DMS79 treated with DMSO at 0.1 percent for 48 hours (cell line): ENCODE data around the gene LCA5.
"Not testable (repeated sequence)": the region's sequence is repeated elsewhere in the genome, so short reads cannot be mapped to it uniquely, and the experiment has no call there.

Source experiments
- DNase-seq: peaks from one replicate; lab custom pipeline; 2025; lab: John Stamatoyannopoulos, UW

Gene LCA5

DNA sequence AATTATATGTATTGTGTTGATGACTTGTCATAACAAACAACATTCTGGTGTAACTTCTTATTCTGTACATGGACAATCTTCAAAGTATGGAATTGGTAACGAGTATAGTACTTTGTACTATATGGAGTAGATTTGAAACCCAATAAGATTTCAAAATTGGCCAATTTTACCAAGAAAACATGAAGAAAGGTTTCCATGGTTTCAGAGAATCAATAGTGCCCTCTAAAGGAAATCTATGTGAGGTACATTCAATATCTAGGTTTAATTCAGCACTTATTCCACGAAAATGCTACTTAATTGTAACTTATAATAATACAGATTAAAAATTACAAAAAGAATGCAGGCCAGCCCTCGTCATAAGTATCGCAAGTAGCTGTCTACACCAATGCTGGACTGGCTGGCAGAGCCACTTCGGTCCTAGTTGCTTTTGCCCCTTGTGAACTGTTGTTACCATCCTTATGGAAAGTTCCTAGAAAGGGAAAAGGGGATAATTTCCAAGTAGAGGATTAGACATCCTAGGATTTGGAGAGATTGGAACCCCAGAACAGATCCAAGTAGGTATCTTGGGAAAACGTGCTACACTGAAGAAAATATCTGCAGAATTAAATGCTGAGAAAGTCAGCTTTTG is 70.9 kb downstream of the LCA5 start:
- no peak for DNase-seq

DNA sequence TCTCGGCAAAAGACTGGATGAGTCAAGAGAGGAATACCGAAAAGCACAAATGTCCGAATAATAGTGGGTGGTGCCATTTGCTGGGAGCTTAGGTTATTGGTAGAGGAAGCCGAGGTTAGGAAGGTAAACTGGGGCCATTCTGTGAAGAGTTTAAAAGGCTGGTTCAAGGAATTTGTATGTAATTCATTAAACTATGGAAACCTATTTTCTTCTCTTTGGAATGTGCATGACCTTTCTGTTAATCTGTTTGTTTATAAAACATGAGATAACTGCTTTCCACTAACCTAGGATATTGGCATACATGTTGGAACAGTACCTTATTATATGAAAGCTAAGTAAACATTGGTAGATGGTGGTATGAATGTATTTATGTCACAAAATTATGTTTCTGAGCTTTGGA is 71.8 kb downstream of the LCA5 start:
- DNase-seq, result no peak

DNA sequence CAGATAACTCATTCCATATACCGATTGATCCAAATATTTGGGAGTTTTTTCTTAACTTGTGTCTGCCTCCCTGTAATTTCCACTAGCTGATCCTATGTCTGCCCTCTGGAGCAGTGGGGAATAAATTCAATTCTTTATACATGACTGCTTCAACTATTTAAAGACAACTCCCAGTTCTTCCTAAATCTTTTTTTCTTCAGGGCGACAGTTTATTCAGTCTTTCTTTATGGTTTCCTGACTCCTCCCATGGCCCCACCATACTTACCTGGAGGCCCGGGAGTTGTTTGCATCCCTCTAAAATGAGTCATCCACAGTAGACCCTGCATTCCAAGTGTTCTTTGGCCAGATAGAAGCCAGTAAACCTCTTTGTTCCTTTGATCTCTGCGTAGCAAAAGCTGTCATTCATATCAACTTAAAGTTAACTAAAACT is 73.6 kb downstream of the LCA5 start:
- DNase-seq, result no peak

DNA sequence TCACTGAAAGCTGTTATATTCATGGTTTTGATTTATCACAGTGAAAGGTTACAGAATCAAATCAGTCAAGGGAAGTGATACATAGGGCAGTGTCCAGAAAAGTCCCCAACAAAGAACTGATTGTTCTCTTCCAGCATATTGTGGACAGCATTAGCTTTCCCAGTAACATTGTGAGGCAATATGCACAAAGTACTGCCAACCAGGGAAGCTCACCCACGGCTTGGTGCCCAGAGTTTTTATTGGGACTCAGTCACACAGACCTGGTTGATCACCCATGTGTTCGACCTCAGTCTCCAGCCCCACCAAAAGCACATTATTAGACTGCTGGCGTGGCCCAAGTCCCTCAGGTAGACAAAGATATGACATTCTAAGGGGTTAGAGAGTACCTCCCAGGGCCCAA is 76.0 kb downstream of the LCA5 start:
- DNase-seq, result no peak

DNA sequence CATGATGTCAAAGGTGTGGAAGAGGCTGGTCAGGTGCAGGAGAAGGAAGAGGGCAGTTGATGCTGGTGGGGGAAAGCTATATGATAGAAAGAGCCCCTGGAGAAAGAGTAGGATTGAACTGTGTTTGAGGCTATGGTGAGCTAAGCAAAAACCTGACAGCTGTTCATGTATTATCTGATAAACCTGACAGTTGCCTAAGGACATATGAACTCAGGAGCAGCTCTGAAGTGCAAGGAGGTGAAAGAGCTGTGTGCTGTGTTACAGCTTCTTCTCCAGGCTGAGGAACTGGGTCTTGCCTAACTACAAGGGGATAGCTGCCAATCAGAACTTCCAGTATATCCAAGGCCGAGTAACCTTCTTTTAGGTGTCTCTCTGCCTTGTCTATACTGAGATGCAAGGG is 81.8 kb downstream of the LCA5 start:
- DNase-seq, result no peak

DNA sequence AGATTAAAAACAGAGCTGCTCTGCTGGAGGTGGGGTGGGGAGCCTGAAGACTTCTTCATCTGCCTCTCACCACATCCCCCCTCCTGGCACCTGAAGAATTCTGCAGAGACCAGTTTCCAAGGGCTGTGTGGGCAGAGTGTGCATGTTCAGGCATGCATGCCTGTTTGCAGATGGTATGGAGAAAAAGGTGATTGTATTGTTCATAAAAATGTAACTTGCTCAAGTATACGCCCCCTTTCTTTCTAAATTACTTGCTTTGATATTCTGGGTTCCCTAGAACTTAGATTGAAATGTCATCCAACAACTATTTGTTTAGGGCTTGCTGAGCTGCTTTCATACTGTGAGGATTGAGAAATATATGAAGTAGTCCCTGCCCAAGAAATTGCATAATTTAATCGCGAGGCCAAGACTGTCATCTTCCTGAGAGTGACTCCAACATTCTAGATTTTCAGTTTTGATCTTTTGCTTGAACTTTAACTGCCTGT is 83.6 kb downstream of the LCA5 start:
- DNase-seq, result peak; percentile 56

DNA sequence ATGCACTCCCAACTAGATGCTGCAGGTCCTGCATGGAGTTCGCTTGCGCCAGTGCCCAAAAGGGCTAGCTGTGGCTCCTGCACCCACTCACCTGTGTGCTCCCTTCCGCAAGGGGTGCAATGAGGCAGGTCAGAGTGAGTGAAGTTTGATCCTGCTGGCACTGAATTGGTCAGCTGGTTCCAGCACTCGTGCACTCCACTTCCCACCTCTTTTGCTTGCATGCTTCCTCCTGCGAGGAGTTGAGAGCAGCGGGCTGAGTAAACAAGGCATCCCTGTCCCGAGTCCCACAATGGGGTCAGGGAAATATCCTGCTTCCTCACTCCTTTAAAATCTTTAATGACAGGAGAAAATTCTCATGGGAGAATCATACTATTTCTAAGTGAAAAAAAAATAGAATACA is 86.2 kb downstream of the LCA5 start:
- DNase-seq, result no peak

DNA sequence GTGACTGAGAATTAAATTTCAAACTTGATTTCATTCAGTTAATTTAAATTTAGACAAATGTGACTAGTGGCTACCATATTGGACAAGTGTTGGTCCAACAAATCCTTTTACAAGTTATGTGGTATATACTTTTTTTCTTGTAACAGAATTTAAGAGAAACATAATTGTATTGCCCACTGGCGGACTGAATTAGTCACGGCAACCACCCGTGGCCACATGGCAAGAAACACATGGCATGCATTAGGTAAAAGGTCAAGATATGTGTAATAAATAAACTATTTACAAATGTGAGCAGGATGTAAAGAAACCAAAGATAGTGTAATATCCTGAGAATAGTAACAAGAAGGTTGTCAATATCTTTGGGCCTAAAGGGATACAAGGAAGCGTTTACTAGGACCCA is 91.2 kb downstream of the LCA5 start:
- no peak for DNase-seq

DNA sequence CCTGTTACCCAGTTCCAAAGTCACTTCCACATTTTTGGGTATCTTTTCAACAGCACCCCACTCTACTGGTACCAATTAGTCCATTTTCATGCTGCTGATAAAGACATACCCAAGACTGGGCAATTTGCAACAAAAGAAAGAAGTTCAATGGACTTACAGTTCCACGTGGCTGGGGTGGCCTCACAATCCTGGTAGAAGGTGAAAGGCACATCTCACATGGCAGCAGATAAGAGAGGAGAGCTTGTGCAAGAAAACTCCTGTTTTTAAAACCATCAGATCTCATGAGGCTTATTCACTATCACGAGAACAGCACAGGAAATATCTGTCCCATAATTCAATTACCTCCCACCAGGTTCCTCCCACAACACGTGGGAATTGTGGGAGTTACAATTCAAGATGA is 93.4 kb downstream of the LCA5 start:
- DNase-seq, result not testable (repeated sequence)

DNA sequence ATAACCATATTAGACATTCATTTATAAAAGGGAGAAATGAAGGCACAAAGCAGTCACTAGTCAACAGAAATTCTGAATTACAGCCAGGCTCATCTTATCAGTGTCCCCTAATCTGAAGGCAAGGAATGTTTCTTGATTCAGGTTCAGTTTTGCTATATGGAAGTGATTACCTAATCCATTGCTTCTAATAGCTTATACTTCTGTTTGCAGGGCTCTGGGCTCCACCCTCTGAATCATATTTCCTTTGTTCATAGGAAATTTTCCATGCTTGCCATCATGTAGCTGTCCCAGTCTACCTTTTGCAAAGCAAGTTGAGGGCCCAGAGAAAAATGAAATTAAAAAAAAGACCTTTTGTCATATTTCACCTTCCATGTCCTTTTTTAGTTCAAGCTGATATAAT is 96.0 kb downstream of the LCA5 start:
- no peak for DNase-seq

DNA sequence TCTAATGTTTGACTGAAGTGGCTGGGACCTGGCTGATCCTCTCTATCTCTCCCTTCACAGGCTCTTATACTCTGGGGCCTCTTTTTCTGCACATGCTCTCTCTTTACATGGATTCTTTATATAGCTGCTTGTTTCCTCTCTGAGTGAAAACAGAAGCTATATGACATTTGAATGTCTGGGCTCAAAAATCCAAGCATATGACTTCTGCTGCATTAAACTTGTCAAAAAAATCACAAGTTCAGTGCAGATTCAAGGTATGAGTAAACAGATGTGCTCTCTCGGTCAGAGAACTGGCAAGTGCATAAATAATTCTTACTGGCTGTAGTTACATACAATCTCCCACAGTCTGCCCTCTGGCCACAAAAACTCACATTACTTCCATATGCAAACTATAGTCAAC is 96.6 kb downstream of the LCA5 start:
- DNase-seq, result no peak

DNA sequence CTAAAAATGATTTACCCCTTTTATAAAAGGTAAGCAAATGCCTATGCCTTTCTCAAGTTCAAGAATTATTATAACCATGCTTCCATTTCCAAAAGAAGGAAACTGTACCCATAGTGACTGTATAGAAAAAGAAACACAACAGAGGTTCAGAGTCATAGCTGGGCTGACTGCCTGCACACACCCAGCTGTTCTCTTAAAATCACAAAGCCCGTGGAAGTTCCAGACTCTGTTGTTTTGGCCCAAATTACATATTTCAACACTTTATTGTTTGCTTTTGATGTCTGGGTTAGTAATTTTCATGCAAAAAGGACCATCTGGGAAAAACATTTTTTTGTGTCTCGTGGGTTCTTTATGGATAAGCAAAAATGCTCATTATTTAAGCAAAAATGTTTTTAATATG is 99.2 kb downstream of the LCA5 start:
- no peak for DNase-seq

DNA sequence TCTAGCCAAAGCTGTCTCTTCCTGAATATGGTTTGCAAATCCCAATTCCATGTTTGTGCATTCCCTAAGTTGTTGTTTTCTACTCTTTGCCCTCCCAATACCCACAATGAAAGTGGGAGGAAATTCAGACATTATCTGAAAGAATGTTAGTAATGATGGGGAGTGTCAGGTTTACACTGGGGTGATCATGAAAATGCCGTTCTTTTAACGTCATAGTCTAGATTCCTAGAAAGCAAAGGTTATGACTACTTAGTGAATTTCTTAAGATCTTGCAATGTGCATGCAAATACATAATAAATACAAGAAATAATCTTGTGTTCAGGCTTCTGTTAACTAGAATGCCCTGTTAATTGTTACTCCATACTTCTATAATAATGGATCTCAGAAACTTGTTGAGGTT is 101.0 kb downstream of the LCA5 start:
- no peak for DNase-seq

DNA sequence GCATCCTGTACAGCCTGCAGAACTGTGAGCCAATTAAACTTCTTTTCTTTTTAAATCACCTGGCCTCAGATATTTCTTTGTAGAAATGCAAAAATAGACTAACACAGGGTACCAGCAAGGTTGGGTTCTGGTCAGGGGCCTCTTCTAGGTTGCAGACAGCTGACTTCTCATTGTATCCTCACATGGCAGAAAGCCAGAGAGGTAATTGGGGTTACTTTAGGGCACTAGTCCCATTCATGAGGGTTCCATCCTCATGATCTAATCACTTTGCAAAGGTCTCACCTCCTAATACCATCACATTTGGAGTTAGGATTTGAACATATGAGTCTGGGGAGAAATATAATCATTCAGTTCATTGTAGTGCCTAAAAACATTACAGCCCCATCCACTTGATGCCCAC is 101.5 kb downstream of the LCA5 start:
- DNase-seq, result no peak
